NCI-H345 treated with DMSO at 0.1 percent for 48 hours (cell line): ENCODE results near the gene OR11H7.
"Not testable (repeated sequence)": the region's sequence is repeated elsewhere in the genome, so short reads cannot be mapped to it uniquely, and the experiment has no call there.

Experiments
- DNase-seq: peaks from one replicate; lab custom pipeline; 2025; ENCODE audit not compliant: unreplicated experiment; lab: John Stamatoyannopoulos, UW

OR11H7 gene

GRCh38 chr14:20277409-20277808 lies 48.6 kb downstream of the OR11H7 start:
- DNase-seq: no peak

DNA sequence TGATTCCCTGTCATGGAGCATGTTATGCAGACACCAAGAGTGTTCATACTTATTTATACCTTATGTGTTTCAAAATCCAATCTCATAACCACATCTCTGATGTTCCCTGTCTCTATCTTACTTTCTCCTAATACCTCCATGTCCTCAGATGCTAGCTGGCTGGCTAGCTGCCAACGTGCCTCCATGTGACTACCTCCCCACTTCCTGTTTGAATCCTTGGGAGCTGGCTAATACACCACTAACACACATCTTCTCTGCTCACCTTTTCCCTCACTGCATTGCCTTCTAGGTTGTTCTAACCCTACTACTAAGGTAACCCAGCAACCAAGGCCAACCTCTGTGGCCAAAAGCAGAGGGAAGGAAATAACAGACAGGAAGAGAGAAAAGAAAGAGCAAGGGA lies 49.6 kb downstream of the OR11H7 start:
- no peak for DNase-seq

DNA sequence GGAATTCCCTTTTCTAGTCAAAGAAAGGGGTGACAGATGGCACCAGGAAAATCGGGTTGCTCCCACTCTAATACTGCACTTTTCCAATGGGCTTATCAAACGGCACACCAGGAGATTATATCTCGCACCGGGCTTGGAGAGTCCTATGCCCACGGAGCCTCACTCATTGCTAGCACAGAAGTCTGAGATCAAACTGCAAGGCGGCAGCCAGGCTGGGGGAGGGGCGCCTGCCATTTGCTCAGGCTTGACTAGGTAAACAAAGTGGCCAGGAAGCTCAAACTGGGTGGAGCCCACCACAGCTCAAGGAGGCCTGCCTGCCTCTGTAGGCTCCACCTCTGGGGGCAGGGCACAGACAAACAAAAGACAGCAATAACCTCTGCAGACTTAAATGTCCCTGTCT lies 51.5 kb downstream of the OR11H7 start:
- not testable (repeated sequence) for DNase-seq
